Endothelial cell (in vitro differentiated cells): ENCODE measurements around the gene KASH5. TPM values are rescaled to one million over a fixed set of nuclear protein-coding genes. Genes with fewer than 3 reads are reported as not detected.

Experiments used
- DNase-seq: peaks from one replicate; pipeline ENCODE4 v3.0.0; 2021; ENCODE audit warnings: low spot score
- H3K27ac Mint-ChIP-seq: one replicate; pipeline ENCODE4 v1.8.0; 2021; ENCODE audit warnings: mixed read lengths, inconsistent platforms; ENCODE audit not compliant: unreplicated experiment
- H3K27me3 Mint-ChIP-seq: one replicate; pipeline ENCODE4 v1.8.0; 2021; ENCODE audit warnings: mild to moderate bottlenecking, moderate library complexity, mixed read lengths, inconsistent platforms; ENCODE audit not compliant: unreplicated experiment
- H3K36me3 Mint-ChIP-seq: one replicate; pipeline ENCODE4 v1.8.0; 2021; ENCODE audit warnings: mild to moderate bottlenecking, low read depth, mixed read lengths, inconsistent platforms; ENCODE audit not compliant: unreplicated experiment
- H3K4me1 Mint-ChIP-seq: one replicate; pipeline ENCODE4 v1.8.0; 2021; ENCODE audit warnings: mild to moderate bottlenecking, mixed read lengths, inconsistent platforms; ENCODE audit not compliant: unreplicated experiment
- H3K4me3 Mint-ChIP-seq: one replicate; pipeline ENCODE4 v1.8.0; 2021; ENCODE audit warnings: mild to moderate bottlenecking, mixed read lengths, inconsistent platforms; ENCODE audit not compliant: unreplicated experiment
- H3K9me3 Mint-ChIP-seq: one replicate; pipeline ENCODE4 v1.8.0; 2021; ENCODE audit warnings: mixed read lengths, inconsistent platforms; ENCODE audit not compliant: unreplicated experiment
- CTCF ChIP-seq: fragments of 200-600 bp; sonication (generic); IDR thresholded peaks from one replicate; pipeline ENCODE4 v1.5.0; 2021; ENCODE audit warnings: antibody characterized with exemption; ENCODE audit not compliant: unreplicated experiment
- total RNA-seq: library from RNA; stranded (reverse); fragmentation: NEBNext Ultra II Directional; extraction: Animal tissue kit (Norgen Biotek cat#: 25700); gene quantifications from one replicate; pipeline ENCODE4 v1.2.1, GENCODE V29; 2021; ENCODE audit not compliant: unreplicated experiment

The KASH5 gene
- total RNA-seq, 1 donor from 2014 or later, result 0.26 TPM

GRCh38 chr19:49347191-49347590 lies 40.9 kb upstream of the KASH5 start:
- Mint-ChIP-seq H3K4me1 (peaks cover 21% of the 10 kb centered on the region), H3K27ac (peak overlapping the region; percentile 70), H3K9me3 (no peaks in the 10 kb centered on the region), H3K4me3 (no peak overlapping the region), H3K36me3 (peaks cover 73% of the 10 kb centered on the region), H3K27me3 (peaks cover 14% of the 10 kb centered on the region)
- no peak for TF ChIP-seq CTCF
- no peak for DNase-seq

- Mint-ChIP-seq H3K27me3 (peaks cover 13% of the 10 kb centered on the region), H3K4me3 (peak overlapping the region; percentile 74), H3K9me3 (no peaks in the 10 kb centered on the region), H3K36me3 (peaks cover 70% of the 10 kb centered on the region), H3K4me1 (peaks cover 17% of the 10 kb centered on the region), H3K27ac (peak overlapping the region; percentile 70)
- no peak for TF ChIP-seq CTCF
- DNase-seq, result no peak
These were observed 40.2 kb upstream of the KASH5 start for GRCh38 chr19:49347835-49348234.

GRCh38 chr19:49348305-49349189 lies 39.5 kb upstream of the KASH5 start:
- no peak for TF ChIP-seq CTCF
- peak overlapping the region; percentile 70 for H3K27ac Mint-ChIP-seq
- peaks cover 14% of the 10 kb centered on the region for H3K27me3 Mint-ChIP-seq
- H3K9me3 Mint-ChIP-seq, result no peaks in the 10 kb centered on the region
- no peak for DNase-seq
- peaks cover 70% of the 10 kb centered on the region for H3K36me3 Mint-ChIP-seq
- peaks cover 18% of the 10 kb centered on the region for H3K4me1 Mint-ChIP-seq
- H3K4me3 Mint-ChIP-seq, result peak overlapping the region; percentile 64

- Mint-ChIP-seq H3K4me3 (peak overlapping the region; percentile 80), H3K9me3 (no peaks in the 10 kb centered on the region), H3K27me3 (peaks cover 18% of the 10 kb centered on the region), H3K36me3 (peaks cover 75% of the 10 kb centered on the region), H3K4me1 (peaks cover 24% of the 10 kb centered on the region), H3K27ac (no peak overlapping the region)
- no peak for TF ChIP-seq CTCF
- DNase-seq, result no peak
These were observed 38.5 kb upstream of the KASH5 start for GRCh38 chr19:49349567-49349966.

GRCh38 chr19:49355909-49356353 lies 32.1 kb upstream of the KASH5 start:
- TF ChIP-seq CTCF, result no peak
- Mint-ChIP-seq H3K4me1 (peaks cover 56% of the 10 kb centered on the region), H3K27me3 (peaks cover 22% of the 10 kb centered on the region), H3K4me3 (peak overlapping the region; percentile 86), H3K36me3 (peaks cover 59% of the 10 kb centered on the region), H3K27ac (peak overlapping the region; percentile 95), H3K9me3 (no peaks in the 10 kb centered on the region)
- peak; percentile 34 for DNase-seq
